Measurements from ENCODE around the gene RERE.
"Not testable (repeated sequence)": the region's sequence is repeated elsewhere in the genome, so short reads cannot be mapped to it uniquely, and the experiment has no call there.

Gene RERE

GRCh38 chr1:8448911-8449661, 368.4 kb downstream of the RERE start:
- DNase-seq (ENCODE audit: low read depth), result no peak

GRCh38 chr1:8448505-8448904, 368.9 kb downstream of the RERE start:
- not testable (repeated sequence) for DNase-seq (ENCODE audit: low read depth)

GRCh38 chr1:8447616-8448150, 369.8 kb downstream of the RERE start:
- DNase-seq (ENCODE audit: low read depth), result no peak

GRCh38 chr1:8446119-8446518, 371.3 kb downstream of the RERE start:
- DNase-seq (ENCODE audit: low read depth), result not testable (repeated sequence)

- no peak for DNase-seq (ENCODE audit: low read depth)
Observed at GRCh38 chr1:8443558-8444194, 373.8 kb downstream of the RERE start.

GRCh38 chr1:8441426-8441825, 376.0 kb downstream of the RERE start:
- DNase-seq (ENCODE audit: low read depth), result no peak

GRCh38 chr1:8439015-8439702, 378.3 kb downstream of the RERE start:
- DNase-seq (ENCODE audit: low read depth), result no peak

GRCh38 chr1:8438489-8438888, 379.0 kb downstream of the RERE start:
- no peak for DNase-seq (ENCODE audit: low read depth)

- no peak for DNase-seq (ENCODE audit: low read depth)
Observed at GRCh38 chr1:8437347-8437746, 380.1 kb downstream of the RERE start.

GRCh38 chr1:8435569-8436071, 381.8 kb downstream of the RERE start:
- DNase-seq (ENCODE audit: low read depth), result no peak

GRCh38 chr1:8434101-8434500, 383.3 kb downstream of the RERE start:
- no peak for DNase-seq (ENCODE audit: low read depth)

GRCh38 chr1:8431784-8432183, 385.7 kb downstream of the RERE start:
- DNase-seq (ENCODE audit: low read depth), result no peak

- peak; percentile 14 for DNase-seq (ENCODE audit: low read depth)
Observed at GRCh38 chr1:8431019-8431418, 386.4 kb downstream of the RERE start.

- no peak for DNase-seq (ENCODE audit: low read depth)
Observed at GRCh38 chr1:8430476-8430875, 387.0 kb downstream of the RERE start.

GRCh38 chr1:8429549-8430110, 387.8 kb downstream of the RERE start:
- no peak for DNase-seq (ENCODE audit: low read depth)

GRCh38 chr1:8428441-8428840, 389.0 kb downstream of the RERE start:
- no peak for DNase-seq (ENCODE audit: low read depth)

- DNase-seq (ENCODE audit: low read depth), result no peak
Observed at GRCh38 chr1:8427986-8428385, 389.5 kb downstream of the RERE start.

- no peak for DNase-seq (ENCODE audit: low read depth)
Observed at GRCh38 chr1:8427493-8427892, 389.9 kb downstream of the RERE start.

GRCh38 chr1:8426996-8427395, 390.4 kb downstream of the RERE start:
- no peak for DNase-seq (ENCODE audit: low read depth)

- DNase-seq (ENCODE audit: low read depth), result no peak
Observed at GRCh38 chr1:8425781-8426161, 391.7 kb downstream of the RERE start.

GRCh38 chr1:8425150-8425780, 392.2 kb downstream of the RERE start:
- DNase-seq (ENCODE audit: low read depth), result no peak

All from T follicular helper cell (primary cell).